HFF-Myc (cell line): ENCODE data around the gene RHOT2.

ENCODE experiments used
- DNase-seq: peaks from one replicate; pipeline ENCODE4 v3.0.0-alpha.2; 2011; ENCODE audit warnings: low read depth; ENCODE audit errors: extremely low read depth
- H3K4me3 ChIP-seq: replicated peaks from 2 replicates; pipeline ENCODE4 v1.5.1; 2011; ENCODE audit warnings: low read depth, mild to moderate bottlenecking, control low read depth, low read length
- CTCF ChIP-seq: IDR thresholded peaks from 2 replicates; pipeline ENCODE4 v1.5.1; 2012; ENCODE audit warnings: mild to moderate bottlenecking, low read depth, low read length, control low read depth; ENCODE audit errors: missing control alignments

RHOT2 gene

GRCh38 chr16:662597-662996 is 5.3 kb upstream of the RHOT2 start:
- no peak overlapping the region for H3K4me3 ChIP-seq
- TF ChIP-seq CTCF, result no peak
- DNase-seq, result no peak

- no peak for TF ChIP-seq CTCF
- DNase-seq, result no peak
- H3K4me3 ChIP-seq, result no peak overlapping the region
Measured at GRCh38 chr16:666572-666971, 1.4 kb upstream of the RHOT2 start.

DNA sequence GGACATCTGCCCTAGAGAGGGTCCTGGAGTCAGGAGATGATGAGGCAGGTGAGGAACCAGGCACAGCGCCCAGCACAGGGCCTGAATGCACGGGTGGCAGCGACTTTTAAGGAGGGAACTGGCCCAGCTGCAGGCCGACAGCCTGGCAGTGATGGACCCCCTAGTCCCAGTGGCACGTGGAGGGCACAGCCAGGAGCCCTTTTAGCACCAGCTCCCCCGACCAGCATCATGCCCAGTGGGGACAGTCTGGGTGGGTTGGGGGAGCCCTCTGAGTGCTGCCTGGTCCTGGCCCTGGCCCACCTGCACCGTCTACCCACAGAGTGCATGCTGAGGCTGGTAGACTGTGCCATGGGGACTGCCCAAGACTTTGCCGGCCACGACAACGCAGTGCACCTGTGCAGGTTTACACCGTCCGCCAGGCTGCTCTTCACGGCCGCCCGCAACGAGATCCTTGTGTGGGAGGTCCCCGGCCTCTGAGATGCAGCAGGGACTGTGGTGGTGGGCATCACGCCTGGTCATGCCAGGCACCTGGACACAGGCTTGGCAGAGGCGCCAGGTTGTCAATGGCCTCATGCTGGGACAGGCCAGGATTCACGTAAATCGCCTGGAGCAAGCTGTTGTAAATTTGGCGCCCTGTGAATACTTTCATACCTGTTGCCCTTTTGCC is 686 bp upstream of the RHOT2 start:
- DNase-seq, result no peak
- H3K4me3 ChIP-seq, result no peak overlapping the region
- no peak for TF ChIP-seq CTCF

DNA sequence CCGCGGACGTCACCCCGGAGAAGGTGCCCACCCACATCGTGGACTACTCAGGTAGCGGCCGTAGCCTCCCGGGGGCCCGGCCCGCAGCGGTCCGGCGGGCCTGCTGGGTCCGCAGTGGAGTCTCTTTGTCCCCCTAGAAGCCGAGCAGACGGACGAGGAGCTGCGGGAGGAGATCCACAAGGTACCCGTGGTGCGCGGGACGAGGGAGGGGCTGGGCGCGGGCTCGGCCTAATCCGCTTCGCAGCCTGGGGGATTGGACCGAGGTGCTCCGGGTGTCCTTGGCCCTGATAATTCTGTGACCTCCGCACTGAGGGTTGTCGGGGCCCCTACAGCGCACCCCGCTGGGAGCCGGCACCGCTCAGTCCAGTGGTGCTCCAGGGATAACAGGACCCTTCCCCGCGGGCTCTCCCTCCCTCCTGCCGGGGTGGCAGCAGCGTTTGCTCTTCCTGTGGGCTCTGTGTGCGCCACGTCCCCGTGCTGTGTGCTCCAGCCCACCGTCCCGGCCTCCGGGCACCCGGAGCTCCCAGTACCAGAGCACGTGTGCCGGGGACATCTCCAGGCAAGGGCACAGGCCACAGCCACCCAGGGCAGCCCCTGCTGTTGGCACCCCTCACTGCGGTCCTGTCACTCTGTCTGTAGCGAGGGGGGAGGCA is 713 bp downstream of the RHOT2 start:
- TF ChIP-seq CTCF, result no peak
- DNase-seq, result no peak

DNA sequence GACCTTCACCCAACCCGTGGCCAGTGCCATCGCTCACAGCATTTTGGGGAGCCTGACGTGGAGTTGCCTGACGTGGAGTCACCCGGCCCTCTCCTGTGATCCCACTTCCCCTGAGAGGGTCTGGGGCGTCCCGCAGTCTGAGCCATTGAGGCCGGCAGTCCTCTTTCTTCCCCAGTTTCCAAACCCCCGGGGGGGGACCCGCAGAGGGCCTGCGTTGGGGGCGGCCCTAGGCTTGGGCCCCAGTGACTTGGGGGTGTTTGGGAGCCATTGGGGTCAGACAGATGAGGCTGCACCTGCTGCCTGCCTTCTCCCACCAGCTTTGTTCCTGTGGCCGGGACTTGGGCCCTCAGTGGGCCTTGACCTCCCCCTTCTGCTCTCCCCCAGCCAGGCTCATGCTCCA is 1.7 kb downstream of the RHOT2 start:
- H3K4me3 ChIP-seq, result peak overlapping the region; percentile 96
- no peak for DNase-seq
- no peak for TF ChIP-seq CTCF

More for the DNA sequence above, 713 bp downstream of the RHOT2 start:
- H3K4me3 ChIP-seq, result peak overlapping the region; percentile 96

DNA sequence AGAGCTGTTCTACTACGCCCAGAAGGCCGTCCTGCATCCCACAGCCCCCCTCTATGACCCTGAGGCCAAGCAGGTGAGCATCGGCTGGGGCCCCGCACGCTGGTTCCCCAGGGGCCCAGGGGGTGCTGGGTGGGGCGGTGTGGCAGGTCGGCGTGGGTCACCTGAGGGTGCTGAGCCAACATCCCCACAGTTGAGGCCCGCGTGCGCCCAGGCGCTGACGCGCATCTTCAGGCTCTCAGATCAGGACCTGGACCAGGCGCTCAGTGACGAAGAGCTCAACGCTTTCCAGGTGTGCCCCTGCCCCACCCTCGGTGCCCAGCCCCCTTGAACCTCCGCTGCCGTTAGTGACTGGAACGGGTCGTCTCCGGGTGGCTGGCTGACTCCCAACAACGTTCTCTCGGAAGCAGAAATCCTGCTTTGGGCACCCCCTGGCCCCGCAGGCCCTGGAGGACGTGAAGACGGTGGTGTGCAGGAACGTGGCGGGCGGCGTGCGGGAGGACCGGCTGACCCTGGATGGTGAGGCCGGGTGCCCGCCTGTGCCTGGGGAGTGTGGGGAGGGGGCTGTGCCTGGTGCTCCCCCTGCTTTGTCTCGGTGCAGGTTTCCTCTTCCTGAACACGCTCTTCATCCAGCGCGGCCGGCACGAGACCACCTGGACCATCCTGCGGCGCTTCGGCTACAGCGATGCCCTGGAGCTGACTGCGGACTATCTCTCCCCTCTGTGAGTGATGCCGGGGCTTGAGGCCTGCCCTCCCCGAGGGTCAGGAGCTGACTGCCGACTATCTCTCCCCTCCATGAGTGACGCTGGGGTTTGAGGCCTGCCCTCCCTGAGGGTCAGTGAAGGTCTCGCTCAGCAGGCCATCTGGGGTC is 2.8 kb downstream of the RHOT2 start:
- DNase-seq, result no peak
- TF ChIP-seq CTCF, result no peak
- no peak overlapping the region for H3K4me3 ChIP-seq
